HG03460 (cell line): ENCODE measurements around the gene LRRTM4.
"Not testable (repeated sequence)": the region's sequence is repeated elsewhere in the genome, so short reads cannot be mapped to it uniquely, and the experiment has no call there.

Source experiments
- ATAC-seq: cut with Tn5 transposase; IDR thresholded peaks from one replicate; pipeline ENCODE4 v1.9.1; 2021; ENCODE audit not compliant: unreplicated experiment

LRRTM4 gene

DNA sequence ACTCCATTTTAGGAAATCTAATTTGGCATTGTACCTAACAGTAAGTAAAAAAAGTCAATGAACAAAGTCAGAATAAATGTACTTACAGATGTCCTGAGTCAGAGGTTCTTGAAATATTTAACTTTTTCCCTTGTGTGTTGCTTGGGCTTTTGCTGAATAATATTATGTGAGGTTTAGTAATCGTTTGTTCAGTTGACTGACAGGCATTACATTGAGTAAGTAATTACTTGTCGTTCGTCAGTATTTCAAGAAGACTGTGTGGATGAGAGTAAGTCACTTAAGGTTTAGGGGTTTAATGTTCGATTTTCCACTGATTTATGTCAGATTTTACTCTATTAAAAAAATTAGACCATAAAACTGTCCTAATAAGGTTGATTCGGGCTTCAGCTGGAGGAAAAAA is 342.9 kb downstream of the LRRTM4 start:
- no peak for ATAC-seq

DNA sequence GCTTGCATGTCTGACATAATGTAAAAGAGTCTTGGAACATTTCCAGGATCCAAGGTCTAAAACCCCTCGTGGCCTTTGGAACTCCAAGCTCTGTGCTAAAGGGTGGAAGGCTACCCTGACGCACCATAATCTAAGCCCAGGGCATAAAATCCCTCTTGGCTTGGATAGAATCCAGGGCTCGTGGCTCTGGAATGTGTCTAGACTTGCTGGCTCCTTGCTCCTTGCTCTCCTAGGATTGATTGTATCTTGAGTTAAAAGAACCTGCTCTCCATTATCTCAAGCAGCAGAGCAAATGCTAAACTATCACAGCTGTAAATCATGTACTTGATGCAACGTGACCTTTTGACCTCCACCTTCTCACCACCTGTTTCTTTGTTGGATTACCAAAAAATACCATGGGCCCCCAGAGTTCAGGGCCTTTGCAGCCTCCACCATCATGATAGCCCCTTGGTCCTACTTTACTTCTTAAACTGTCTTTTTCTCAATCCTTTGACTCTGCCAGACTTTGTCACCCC is 346.9 kb downstream of the LRRTM4 start:
- ATAC-seq, result not testable (repeated sequence)

DNA sequence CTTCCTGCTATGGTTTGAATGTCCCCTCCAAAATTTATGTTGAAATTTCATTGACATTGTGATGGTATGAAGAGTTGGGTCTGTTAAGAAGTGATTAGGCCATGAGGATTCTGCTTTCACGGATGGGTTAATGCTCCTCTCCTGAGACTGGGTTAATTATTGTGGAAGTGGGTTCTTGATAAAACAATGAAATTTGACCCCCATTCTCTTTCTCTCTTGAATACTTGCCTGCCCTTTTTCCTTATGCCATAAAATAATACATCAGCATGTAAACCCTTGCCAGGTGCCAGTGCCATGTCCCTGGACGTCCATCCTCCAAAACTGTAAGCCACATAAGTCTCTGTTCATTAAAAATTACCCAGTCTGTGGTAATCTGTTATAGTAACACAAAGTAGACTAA is 352.8 kb downstream of the LRRTM4 start:
- ATAC-seq, result no peak

DNA sequence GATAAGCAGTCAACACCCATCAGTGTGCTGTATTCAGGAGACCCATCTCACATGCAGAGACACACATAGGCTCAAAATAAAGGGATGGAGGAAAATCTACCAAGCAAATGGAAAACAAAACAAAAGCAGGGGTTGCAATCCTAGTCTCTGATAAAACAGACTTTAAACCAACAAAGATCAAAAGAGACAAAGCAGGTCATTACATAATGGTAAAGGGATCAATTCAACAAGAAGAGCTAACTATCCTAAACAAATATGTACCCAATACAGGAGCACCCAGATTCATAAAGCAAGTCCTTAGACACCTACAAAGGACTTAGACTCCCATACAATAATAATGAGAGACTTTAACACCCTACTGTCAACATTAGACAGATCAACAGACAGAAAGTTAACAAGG is 358.2 kb downstream of the LRRTM4 start:
- ATAC-seq, result not testable (repeated sequence)

DNA sequence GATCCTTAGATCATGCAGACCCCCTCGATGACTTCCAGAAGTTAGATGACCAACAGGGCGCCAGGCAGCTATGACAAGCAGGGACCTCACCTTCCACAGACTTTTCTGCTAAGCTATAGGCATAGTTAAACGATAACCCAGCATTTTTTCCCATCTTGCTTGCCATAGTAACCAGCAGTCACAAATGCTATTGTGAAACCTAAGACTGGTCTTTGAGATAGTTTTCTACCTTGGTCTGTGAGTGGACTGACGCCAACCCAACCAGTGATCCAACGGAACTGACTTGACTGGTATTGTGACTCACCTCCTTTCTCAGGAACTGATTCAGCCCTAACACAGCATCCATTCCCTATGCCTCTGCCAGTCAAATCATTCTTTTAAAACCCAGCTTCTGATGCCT is 361.2 kb downstream of the LRRTM4 start:
- ATAC-seq, result no peak

DNA sequence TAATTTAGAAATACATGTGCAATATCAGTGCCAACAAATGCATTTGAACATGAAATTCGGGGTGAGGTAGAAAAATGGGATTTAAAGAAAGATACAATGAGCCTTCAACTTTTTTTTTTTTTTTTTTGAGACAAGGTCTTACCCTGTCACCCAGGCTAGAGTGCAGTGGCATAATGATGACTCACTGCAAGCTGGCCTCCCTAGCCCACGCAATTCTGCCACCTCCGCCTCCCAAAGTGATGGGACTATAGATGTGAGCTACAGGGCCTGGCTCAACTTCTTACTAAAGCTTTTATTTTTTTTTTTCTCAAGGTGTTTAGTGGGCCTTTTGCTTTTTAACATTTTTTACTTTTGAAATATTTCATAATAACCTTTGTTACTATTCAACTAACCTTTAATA is 365.6 kb downstream of the LRRTM4 start:
- ATAC-seq, result no peak

DNA sequence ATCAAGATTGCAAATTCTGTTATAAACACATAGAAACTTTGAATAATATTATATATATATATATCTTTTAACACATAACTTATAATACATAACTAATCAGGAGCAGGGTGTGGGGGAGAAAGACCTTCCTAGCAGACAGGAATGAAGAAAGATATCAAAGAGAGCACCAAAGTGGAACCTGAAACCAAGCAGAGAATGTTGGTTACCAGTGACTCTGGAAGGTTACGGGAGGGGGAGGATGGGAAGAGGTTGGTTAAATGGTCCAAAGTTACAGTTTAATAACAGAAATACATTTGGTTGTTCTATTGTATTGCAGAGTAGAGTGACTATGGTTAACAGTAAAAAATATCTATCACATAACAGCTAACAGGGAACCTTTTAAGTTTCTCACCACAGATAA is 366.7 kb downstream of the LRRTM4 start:
- ATAC-seq, result no peak

DNA sequence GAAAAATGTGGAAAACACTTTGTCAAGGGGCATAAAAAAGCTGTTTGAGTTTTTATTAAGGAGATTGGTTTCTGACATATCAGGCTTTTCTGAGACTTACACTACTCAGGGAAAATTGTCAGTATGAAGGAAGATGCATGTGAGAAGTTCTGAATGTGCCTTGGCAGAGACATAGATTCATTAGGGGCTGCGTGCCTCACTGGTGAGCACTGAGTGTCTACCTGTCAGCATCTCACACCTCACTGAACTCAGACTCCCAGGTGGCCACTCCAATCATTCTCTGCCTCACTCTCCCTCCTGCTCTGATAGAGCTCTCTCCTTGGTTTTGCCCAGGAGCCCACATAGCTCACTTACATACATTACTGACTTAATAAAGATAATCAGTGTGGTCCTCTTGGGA is 372.6 kb downstream of the LRRTM4 start:
- ATAC-seq, result no peak

DNA sequence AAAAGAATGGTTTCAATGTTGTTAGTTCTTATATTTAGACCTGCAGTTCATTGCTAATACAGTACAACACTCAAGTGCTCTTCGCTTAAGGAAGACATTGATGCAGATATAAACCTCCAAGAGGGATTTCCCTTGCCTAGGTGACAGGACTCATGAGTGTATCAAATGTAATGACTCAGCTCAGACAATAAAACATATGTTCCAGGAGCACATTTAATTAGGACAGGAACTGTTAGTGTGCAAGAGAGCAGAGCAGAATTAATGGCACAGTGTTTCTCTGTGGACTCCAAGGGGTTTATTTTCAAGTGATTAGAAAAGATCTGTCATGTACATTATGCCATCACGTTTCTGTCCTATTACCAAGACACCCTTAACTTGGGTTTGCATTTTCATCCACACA is 375.0 kb downstream of the LRRTM4 start:
- no peak for ATAC-seq

DNA sequence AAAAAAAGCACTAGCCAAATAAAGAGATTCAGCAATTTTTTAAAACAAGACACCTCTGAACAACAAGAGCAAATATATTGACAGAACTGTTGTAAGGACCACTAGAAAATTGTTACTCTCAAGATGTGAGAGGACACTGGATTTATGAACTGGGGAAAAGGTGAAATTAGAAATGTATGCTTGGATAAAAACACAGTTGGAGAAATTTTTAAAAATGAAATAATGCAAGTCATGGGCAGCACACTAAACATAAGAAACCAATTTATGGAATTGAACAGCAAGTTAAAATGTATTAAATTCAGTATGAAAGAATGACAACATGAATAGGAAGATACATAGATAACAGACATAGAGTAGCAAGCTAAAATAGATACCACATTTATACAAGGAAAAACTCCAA is 377.4 kb downstream of the LRRTM4 start:
- ATAC-seq, result no peak

DNA sequence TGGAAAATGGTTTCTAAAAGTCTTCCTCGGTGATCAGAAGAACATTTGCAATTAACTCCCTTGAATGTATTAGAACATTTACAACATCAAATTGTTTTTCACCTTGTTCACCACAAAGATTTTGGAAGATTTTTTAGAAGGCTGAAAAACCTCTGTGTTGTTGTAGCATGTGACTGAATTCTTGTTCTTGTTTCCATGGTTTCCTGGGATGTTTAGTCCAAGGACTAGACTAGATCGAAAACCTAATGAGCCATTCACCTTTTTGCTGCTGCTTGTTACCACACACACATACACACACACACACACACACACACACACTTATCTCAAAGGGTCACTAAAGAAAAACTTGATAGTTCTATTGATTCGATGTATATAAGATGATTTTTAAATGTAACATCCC is 380.0 kb downstream of the LRRTM4 start:
- ATAC-seq, result no peak

DNA sequence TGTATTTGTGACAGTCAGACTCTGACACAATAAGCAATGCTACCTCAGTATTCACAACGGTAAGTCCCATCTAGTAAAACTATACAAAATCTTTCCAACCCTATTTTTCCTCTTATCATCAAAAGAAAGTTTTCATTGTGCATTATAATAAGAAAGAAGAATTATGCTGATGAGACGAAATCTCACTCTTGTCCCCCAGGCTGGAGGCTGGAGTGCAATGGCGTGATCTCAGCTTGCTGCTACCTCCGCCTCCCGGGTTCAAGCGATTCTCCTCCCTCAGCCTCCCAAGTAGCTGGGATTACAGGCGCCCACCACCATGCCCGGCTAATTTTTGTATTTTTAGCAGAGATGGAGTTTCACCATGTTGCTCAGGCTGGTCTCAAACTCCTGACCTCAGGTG is 393.7 kb downstream of the LRRTM4 start:
- not testable (repeated sequence) for ATAC-seq

DNA sequence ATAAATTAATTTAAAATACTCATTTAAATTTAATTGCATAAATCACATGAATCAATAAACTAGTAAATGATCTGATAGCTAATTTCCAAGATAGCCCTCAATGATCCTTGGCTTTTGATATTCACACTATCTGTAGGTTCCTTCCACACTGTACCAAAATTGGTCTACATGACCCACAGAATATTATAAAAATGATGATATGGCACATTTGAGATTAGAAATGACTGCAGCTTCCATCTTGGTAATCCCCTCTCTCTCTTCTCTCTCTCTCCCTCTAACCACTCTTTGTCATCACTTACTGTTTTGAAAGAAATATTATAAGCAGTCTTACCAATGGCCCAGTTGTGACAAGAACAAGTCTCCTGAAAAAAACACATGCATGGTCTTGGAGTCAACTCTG is 394.8 kb downstream of the LRRTM4 start:
- no peak for ATAC-seq

DNA sequence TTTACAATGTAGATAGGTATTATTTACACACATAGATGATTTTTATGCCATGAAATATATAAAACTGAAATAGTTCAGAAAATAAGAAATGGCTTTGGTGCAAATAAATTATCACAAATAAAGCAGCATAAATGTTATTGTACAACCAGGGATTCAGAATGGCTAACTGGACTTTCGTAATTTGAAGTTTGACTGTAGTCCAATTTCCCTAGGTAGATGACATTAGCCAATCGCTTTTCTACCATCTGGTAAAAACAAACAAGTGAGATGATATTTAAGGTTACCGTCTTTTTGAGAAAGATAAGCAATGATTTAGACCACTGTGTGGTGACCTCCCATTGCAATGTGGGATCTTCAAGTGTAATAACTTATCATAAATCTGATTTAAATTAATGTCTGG is 400.7 kb downstream of the LRRTM4 start:
- no peak for ATAC-seq

DNA sequence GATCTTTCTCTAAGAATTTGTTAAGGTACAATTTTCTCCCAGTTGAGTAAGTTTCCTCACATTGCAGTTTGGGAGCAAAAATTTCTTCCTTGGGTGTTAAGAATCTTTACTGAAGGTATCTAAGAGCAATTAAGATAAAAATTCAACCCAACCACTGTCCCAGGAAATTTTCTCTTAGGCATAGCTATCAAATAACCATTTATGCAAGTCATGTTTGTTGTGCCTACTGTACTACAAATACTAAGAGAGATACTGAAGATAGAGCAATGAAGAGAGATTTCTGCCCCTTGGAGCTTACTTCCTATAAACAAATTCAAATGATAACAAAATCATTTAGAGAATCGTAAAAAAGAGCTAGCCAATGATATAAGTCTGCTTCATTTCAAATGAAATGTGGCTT is 402.8 kb downstream of the LRRTM4 start:
- ATAC-seq, result no peak

DNA sequence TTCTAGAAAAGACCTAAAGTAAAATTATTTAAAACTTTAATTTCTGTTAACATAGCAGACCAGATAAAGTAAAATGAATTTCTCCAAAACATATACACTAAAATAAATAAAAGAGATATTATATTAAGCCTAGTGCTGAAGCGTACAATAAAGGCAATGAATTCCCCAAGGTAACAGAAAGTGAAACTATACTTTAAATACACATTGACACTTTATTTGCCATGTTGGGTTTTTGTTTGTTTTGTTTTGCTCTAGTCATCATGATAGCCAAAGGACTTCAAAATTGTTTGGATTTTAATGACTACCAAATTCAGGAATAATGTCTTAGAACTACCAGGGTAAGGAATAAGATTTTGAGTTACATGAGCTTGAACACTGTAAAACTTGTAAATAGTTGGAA is 413.3 kb downstream of the LRRTM4 start:
- no peak for ATAC-seq

DNA sequence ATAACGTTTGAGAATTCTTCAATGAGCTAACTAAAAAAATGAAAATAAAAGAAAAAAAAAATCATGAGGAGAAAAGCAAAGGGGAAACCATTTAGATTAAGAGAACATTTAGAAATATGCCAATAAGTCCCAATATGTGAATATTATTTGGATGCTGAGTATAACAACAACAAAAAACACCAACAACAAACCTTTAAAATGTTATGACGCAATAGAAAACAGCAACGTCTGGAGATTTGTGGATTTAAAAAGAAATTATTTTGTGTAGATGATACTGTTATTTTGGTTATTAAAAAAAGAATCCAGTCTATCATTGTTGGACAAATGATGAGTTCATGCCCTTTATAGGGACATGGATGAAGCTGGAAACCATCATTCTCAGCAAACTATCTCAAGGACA is 417.2 kb downstream of the LRRTM4 start:
- no peak for ATAC-seq

DNA sequence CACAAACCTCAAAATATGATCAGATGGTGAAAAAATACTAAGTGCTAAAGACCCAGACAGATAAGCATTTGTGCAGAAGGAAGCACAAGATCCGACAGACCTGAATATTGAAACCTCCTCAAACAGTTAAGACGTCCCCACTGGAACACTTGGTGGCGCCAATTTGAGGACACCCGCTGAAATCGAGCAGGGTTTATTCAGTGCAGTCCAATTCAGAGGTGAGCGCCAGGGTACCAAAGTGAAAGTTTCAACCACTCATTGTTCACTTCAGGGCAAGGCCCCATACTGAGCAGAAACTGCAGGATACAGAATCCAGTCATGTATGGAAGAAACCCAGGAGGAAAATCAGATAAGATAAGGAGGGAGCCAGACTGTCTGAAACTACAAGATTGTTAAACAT is 417.6 kb downstream of the LRRTM4 start:
- no peak for ATAC-seq

DNA sequence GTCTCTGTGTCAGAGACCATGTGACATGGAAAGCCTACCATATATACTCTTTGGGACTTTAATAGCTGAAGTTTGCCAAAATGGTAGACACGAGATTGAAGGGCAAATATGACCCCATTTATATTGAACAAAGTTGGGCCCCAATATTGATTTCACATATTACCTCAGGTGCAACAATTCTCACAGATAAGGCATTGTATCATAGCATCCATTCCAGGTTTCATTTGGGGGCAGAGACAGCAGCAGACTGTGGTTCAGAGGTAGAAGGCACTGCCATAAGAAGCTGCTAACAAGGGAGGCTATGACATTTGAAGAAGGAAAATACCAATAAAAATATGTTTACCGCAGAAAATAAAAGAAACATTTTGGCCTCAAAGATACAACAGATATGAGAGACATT is 419.2 kb downstream of the LRRTM4 start:
- no peak for ATAC-seq

DNA sequence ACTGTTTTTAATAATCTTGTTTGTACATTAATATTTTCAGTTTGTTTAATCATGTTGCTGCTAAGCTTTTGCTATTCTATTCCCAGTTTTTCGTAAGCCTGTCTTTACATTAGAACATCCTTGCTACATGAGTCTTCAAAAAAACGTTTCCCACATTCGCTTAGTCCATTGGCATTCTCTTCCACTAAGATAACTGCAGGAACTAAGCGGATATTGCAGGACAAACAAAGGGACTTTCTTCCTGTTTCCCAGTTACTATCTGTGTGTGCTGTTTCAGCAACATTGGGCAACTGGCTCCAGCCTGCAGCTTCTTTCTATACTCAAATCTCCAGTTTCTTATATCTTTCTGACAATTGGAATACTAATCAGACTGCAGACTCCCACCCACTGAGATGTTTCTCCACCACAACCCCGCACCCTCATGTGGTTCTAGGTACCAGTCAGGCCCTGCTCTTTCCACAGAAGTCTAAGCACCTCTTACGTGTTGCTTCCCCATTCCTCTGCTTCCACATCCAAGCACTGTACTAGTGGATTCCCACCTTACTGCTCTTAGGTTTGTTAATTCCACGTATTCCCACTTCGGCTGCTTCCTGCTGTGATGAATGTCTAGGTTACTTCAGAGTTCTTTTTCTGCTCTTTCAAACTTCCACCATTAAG is 420.3 kb downstream of the LRRTM4 start:
- no peak for ATAC-seq

DNA sequence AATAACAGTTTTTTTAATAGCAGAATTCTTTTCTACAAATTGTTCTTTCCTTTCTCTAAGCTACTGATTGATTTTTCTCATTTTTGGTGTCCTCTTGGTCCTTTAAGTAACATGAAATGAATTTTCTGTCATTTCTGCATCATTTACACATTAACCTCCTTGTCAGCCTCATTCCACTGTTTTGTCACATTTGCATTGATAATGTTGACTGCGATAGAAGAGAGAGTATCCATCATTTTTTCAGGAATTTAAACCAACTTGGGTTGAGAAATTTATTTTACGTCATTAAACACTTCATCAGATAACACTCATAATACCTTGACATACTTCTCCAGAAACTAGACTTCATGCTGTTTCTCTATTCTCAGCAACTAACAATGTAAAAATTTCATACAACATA is 422.2 kb downstream of the LRRTM4 start:
- ATAC-seq, result no peak

DNA sequence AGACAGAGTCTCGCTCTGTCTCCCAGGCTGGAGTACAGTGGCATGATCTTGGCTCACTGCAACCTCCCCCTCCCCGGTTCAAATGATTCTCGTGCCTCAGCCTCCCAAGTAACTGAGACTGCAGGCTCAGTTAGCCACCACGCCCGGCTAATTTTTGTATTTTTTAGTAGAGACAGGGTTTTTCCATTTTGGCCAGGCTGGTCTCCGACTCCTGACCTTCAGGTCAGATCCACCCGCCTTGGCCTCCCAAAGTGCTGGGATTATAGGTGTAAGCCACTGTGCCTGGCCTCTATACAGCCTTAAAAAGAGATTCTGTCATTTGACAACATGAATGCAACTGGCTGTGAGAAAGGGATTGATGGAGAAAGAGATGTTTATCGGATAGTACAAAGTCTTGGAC is 426.7 kb downstream of the LRRTM4 start:
- not testable (repeated sequence) for ATAC-seq

DNA sequence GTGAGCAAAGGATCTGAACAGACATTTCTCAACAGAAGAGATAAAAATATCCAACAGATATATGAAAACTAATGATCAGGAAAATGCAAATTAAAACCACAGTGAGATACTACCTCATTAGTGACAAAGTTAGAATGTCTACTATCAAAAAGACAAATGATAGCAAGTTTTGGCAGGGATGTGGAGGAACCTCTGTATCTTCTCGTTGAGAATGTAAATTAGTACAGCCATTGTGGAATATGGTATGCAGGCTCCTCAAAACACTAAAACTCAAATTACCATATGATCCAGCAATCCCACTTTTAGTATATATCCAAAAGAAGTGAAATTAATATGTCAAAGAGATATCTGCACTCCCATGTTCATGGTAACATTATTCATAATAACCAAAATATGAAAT is 427.1 kb downstream of the LRRTM4 start:
- no peak for ATAC-seq
